IgD-negative memory B cell (primary cell): Measurements from ENCODE around the gene PFDN6. TPM values are rescaled to one million over a fixed set of nuclear protein-coding genes. Genes with fewer than 3 reads are reported as not detected.
A peak's percentile ranks its signal among the peaks of the same experiment; 100 is the strongest.

Source experiments
- H3K27ac Mint-ChIP-seq, 3 donors: one replicate each; pipeline ENCODE4 v1.8.0; 2020 to 2022; ENCODE audit warnings: mild to moderate bottlenecking in 3 of 3, mixed read lengths in 3 of 3, moderate library complexity in 1 of 3
- H3K27me3 Mint-ChIP-seq: one replicate; pipeline ENCODE4 v1.8.0; 2021; ENCODE audit warnings: mixed read lengths
- H3K36me3 Mint-ChIP-seq: one replicate; pipeline ENCODE4 v1.8.0; 2020; ENCODE audit warnings: mild to moderate bottlenecking, mixed read lengths
- H3K4me1 Mint-ChIP-seq, 3 donors: one replicate each; pipeline ENCODE4 v1.8.0; 2020 to 2022; ENCODE audit warnings: mixed read lengths in 3 of 3, mild to moderate bottlenecking in 1 of 3
- H3K4me3 Mint-ChIP-seq, 4 donors: one replicate each; pipeline ENCODE4 v1.8.0; 2020 to 2022; ENCODE audit warnings: mild to moderate bottlenecking in 4 of 4, mixed read lengths in 4 of 4, moderate library complexity in 3 of 4
- H3K9me3 Mint-ChIP-seq, 3 donors: one replicate each; pipeline ENCODE4 v1.8.0; 2020 to 2021; ENCODE audit warnings: mixed read lengths in 3 of 3, mild to moderate bottlenecking in 1 of 3
- polyA plus RNA-seq: library from polyadenylated mRNA; unstranded; fragments of 300-500 nt; fragmentation: Illumina TruSeq; gene quantifications from one replicate; pipeline ENCODE4 v1.2.3, GENCODE V29; 2021

Gene PFDN6
- polyA plus RNA-seq, 1 donor from 2014 or later, result 49.3 TPM

DNA sequence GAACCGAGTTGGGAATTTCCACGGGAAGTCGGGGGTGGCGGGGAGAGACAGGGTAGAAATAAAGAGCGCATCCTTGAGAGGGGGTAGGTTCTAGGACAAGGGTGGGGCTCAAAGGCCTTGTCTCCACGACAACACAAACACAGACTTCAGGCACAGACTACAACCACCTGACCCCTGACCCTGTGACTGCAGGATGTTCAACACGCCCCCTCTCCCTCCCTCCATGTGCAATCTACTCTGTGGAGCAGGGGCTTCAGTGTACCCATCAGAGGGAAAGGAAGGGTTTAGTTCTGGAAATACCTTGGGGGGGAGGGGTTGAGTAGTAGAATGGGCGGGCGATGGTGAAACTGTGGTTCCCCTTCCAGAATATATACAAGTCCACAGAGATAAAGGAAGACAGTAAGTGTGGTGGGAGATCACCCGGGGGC, 25.1 kb downstream of the PFDN6 start:
- H3K27me3 Mint-ChIP-seq, result no peaks in the 10 kb centered on the region
- peaks cover 5% of the 10 kb centered on the region for H3K36me3 Mint-ChIP-seq
- no peaks in the 10 kb centered on the region for H3K9me3 Mint-ChIP-seq
- H3K4me3 Mint-ChIP-seq, result peak overlapping the region; percentile 97 to 99 (median 98)
- peak overlapping the region; percentile 98 to 100 (median 99) for H3K27ac Mint-ChIP-seq
- H3K4me1 Mint-ChIP-seq, result peaks cover 10 to 44% (median 38%) of the 10 kb centered on the region in 3 donors

- H3K4me3 Mint-ChIP-seq, result peak overlapping the region; percentile 97 to 99 (median 98)
- H3K4me1 Mint-ChIP-seq, result peaks cover 10 to 50% (median 43%) of the 10 kb centered on the region in 3 donors
- H3K9me3 Mint-ChIP-seq, result no peaks in the 10 kb centered on the region
- peaks cover 7% of the 10 kb centered on the region for H3K36me3 Mint-ChIP-seq
- H3K27me3 Mint-ChIP-seq, result no peaks in the 10 kb centered on the region
- peak overlapping the region; percentile 98 to 100 (median 99) for H3K27ac Mint-ChIP-seq
Observed at GRCh38 chr6:33314943-33315792, 25.8 kb downstream of the PFDN6 start.

- Mint-ChIP-seq H3K4me1 (peaks cover 7 to 51% (median 49%) of the 10 kb centered on the region in 3 donors), H3K36me3 (peaks cover 7% of the 10 kb centered on the region), H3K9me3 (no peaks in the 10 kb centered on the region), H3K27me3 (no peaks in the 10 kb centered on the region), H3K4me3 (peak overlapping the region; percentile 76 to 100 (median 98)), H3K27ac (peak overlapping the region; percentile 98 to 100 (median 99))
Observed at GRCh38 chr6:33315793-33316602, 26.6 kb downstream of the PFDN6 start.

DNA sequence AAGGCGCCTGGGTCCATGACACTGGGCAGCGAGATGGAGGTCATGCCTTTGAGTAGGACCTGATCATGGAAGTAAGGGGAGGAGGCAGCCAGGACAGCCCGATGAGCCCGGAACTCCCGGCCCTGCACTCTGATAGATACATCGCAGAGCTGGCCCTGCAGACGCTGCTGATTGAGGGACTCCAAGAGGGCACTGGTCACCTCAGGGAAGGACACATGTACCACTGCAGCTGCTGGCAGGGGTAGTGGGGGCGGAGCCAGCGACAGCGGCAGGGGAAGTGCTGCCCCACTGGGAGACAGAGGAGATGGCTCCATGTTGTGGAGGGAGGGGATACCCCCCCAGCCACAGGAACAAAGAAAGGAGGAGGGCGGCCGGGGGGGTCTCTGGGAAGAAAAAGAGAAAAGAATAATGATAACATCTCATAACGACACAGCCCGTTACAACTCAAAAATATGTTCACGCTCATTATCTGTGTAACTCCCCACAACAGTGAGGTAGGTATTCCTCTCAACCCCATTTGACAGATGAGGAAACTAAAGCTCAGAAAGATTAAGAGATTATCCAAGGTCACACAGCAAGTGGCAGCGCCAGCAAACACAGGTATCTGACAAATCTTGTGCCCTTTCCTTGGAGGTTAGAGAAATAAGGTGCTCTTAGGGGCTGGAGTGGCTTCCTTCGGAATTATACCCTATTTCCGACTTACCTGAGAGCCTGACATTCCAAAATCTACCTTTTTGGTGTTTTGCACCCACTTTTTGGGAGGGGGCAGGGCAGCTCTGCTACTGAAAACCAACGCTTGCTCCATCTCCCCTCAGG, 27.4 kb downstream of the PFDN6 start:
- Mint-ChIP-seq H3K27ac (peak overlapping the region; percentile 35 to 98 (median 67)), H3K4me3 (peak overlapping the region; percentile 71 to 100 (median 95)), H3K4me1 (peaks cover 7 to 53% (median 51%) of the 10 kb centered on the region in 3 donors), H3K36me3 (peaks cover 7% of the 10 kb centered on the region), H3K9me3 (no peaks in the 10 kb centered on the region), H3K27me3 (no peaks in the 10 kb centered on the region)

- Mint-ChIP-seq H3K4me3 (peak overlapping the region; percentile 71 to 100 (median 95)), H3K9me3 (no peaks in the 10 kb centered on the region), H3K36me3 (peaks cover 4% of the 10 kb centered on the region), H3K4me1 (peaks cover 7 to 52% (median 47%) of the 10 kb centered on the region in 3 donors), H3K27ac (peak overlapping the region; percentile 67 to 99 (median 98)), H3K27me3 (no peaks in the 10 kb centered on the region)
Observed at GRCh38 chr6:33317419-33317668, 27.9 kb downstream of the PFDN6 start.

- Mint-ChIP-seq H3K27ac (peak within 1 kb of the TSS; percentile 98 to 99 (median 98)), H3K36me3 (peaks cover 4% of the 10 kb centered on the region), H3K4me1 (peaks cover 9 to 52% (median 45%) of the 10 kb centered on the region in 3 donors), H3K9me3 (no peaks in the 10 kb centered on the region), H3K27me3 (no peaks in the 10 kb centered on the region), H3K4me3 (peak within 1 kb of the TSS; percentile 97 to 100 (median 100))
Observed at GRCh38 chr6:33317669-33318425, 28.4 kb downstream of the PFDN6 start, which contains the start of gene ZBTB22. Gene ZBTB22 (minus strand): TSS chr6:33317744. CDS start chr6:33316916, 828 bp downstream.

DNA sequence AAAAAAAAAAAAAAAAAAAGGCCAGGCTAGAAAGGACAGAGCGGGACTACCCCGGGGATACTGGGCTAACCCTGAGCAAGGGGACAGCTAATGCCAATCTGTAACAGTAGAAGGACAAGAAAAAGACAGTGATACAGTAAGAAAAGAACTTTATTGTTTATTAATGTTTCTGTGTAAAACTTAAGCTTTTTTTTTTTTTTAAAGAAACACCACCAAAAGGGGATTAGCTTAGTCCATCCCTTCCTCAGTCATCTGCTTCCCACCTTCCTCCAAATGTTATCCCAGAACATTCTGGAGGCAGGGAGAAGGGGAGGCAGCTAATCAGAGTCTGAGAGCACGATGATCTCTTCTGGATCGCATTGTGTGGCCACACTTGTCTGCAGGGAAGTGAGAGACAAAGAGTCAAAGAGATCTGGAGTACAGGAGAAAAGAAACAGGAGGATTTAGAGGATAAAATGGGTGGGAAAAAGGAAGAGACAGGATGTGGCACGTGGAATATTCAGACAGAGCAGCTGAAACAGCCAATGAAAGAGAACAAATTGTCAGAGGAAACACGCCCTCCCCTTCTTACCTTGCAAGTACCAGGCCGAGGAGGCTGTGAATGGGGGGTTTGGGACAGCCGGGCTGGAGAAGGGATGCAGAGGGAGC, 29.1 kb downstream of the PFDN6 start:
- H3K36me3 Mint-ChIP-seq, result peaks cover 6% of the 10 kb centered on the region
- H3K27me3 Mint-ChIP-seq, result no peaks in the 10 kb centered on the region
- H3K9me3 Mint-ChIP-seq, result no peaks in the 10 kb centered on the region
- peaks cover 11 to 52% (median 46%) of the 10 kb centered on the region in 3 donors for H3K4me1 Mint-ChIP-seq
- H3K4me3 Mint-ChIP-seq, result peak overlapping the region; percentile 97 to 100 (median 100)
- H3K27ac Mint-ChIP-seq, result peak overlapping the region; percentile 98 to 99 (median 98)

DNA sequence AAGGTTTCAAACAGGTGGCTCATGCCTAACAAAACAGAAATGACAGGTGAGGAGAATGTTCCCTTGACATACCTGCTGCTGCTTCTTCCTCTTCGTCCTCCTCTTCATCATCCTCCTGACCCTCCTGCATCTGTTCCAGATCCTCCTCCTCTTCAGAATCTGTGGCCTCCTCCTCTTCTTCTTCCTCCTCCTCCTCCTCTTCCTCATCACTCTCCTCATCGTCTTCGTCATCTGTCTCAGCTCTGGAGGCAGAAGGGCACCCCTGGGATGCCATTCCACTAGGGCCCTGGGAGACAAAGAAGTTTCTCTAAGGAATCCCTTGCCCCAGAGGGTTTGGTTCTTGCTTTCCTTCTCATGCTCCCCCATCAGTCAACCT, 30.5 kb downstream of the PFDN6 start:
- Mint-ChIP-seq H3K27ac (peak overlapping the region in 2 of 3 donors; percentile 72 to 98), H3K4me1 (peaks cover 18 to 51% (median 44%) of the 10 kb centered on the region in 3 donors), H3K4me3 (peak overlapping the region; percentile 30 to 95 (median 58)), H3K36me3 (peaks cover 6% of the 10 kb centered on the region), H3K27me3 (no peaks in the 10 kb centered on the region), H3K9me3 (no peaks in the 10 kb centered on the region)

DNA sequence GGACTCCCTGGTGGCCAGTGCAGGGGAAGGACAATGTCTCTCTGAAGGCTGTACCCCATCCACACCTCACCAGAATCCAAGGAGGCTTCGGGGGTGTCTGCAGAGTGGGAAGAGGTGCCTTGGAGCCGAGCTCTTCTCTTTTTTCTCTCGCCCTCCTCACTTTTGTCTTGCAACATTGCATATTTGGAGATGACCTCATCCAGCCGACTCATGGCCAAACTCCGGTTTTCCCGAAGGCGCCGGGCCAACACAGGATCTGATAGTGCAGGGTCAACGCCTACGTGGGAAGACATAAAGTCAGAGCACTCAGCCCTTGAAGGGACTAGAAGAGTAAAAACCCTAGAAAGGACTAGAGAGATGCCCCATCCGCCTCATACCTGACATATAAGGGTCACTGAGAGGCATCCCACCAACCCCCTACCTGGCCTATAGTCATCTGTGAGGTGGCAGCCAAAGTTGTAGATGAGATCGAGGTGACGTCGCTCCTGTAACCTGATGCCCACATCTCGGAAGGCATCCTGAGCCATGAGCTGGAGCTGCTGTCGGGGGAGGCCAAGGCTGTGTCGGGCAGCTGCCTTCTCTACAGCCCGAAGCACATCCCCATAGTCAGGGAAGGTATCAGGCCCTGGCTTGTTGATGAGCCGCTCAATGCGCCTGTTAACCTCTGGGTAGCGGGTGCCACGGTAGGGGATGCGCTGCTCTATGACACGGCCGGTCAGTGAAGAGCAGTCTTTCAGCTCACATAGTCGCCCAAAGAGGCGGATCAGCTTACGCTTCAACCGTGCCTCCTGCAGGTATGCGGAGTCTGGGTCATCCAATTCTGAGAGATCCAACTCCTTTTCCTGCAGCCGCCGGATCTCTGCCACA, 31.1 kb downstream of the PFDN6 start:
- H3K27ac Mint-ChIP-seq, result peak overlapping the region in 2 of 3 donors; percentile 72 to 98
- peaks cover 18 to 47% (median 40%) of the 10 kb centered on the region in 3 donors for H3K4me1 Mint-ChIP-seq
- H3K27me3 Mint-ChIP-seq, result no peaks in the 10 kb centered on the region
- no peaks in the 10 kb centered on the region for H3K9me3 Mint-ChIP-seq
- H3K36me3 Mint-ChIP-seq, result peaks cover 6% of the 10 kb centered on the region
- H3K4me3 Mint-ChIP-seq, result peak overlapping the region; percentile 87 to 100 (median 98)

DNA sequence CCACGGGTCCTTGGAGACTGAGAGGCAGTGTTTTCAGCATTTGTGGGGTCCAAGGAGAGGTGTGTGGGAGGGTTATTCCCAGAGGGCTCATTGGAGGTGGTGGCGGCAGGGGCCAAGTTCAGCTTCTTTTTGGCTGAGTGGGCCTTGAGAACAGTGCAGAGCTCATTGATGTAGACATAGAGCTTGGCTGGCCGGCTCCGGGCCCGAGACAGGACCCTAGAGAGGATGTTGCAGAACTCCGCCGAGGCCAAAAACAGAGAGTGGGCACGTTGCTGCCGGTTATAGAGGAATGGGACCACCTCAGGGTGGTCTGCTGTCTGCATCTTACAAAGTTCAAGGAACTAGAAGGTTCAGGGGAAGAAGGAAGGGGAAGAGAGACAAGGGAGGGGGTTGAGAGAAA, 31.8 kb downstream of the PFDN6 start:
- peak overlapping the region; percentile 83 to 100 (median 98) for H3K4me3 Mint-ChIP-seq

GRCh38 chr6:33323623-33323948, 34.2 kb downstream of the PFDN6 start:
- peak overlapping the region; percentile 94 to 99 (median 96) for H3K27ac Mint-ChIP-seq
- no peaks in the 10 kb centered on the region for H3K27me3 Mint-ChIP-seq
- H3K4me1 Mint-ChIP-seq, result peaks cover 15 to 36% (median 33%) of the 10 kb centered on the region in 3 donors
- H3K4me3 Mint-ChIP-seq, result peak overlapping the region; percentile 95 to 100 (median 99)
- H3K36me3 Mint-ChIP-seq, result peaks cover 6% of the 10 kb centered on the region
- H3K9me3 Mint-ChIP-seq, result no peaks in the 10 kb centered on the region

More for the DNA sequence above, 31.8 kb downstream of the PFDN6 start:
- H3K27ac Mint-ChIP-seq, result peak overlapping the region in 2 of 3 donors; percentile 53 to 98
- H3K4me1 Mint-ChIP-seq, result peaks cover 22 to 47% (median 42%) of the 10 kb centered on the region in 3 donors
- H3K36me3 Mint-ChIP-seq, result peaks cover 6% of the 10 kb centered on the region
- no peaks in the 10 kb centered on the region for H3K9me3 Mint-ChIP-seq
- H3K27me3 Mint-ChIP-seq, result no peaks in the 10 kb centered on the region

DNA sequence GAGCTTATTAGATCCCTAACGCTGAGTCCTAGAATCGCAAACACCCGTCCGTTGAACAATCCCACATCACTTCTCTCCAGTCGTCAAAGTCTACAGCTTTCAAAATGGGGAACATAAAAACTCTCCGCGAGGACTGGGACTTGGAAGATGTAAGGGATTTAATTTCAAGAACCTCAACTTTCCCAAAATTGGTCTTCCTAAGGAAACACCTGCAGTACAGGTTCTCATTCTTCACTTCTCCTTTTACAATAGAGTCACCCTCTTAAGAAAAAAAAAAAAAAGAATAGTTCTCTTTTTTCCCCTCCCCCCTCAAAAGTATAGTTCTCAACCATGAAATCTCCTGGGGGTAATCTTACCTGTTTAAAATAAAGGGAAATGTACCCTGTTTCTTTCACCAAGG, 34.7 kb downstream of the PFDN6 start:
- H3K27me3 Mint-ChIP-seq, result no peaks in the 10 kb centered on the region
- H3K36me3 Mint-ChIP-seq, result peaks cover 6% of the 10 kb centered on the region
- peak overlapping the region; percentile 94 to 99 (median 96) for H3K27ac Mint-ChIP-seq
- peaks cover 20 to 36% (median 34%) of the 10 kb centered on the region in 3 donors for H3K4me1 Mint-ChIP-seq
- H3K4me3 Mint-ChIP-seq, result peak overlapping the region; percentile 95 to 100 (median 99)
- no peaks in the 10 kb centered on the region for H3K9me3 Mint-ChIP-seq

DNA sequence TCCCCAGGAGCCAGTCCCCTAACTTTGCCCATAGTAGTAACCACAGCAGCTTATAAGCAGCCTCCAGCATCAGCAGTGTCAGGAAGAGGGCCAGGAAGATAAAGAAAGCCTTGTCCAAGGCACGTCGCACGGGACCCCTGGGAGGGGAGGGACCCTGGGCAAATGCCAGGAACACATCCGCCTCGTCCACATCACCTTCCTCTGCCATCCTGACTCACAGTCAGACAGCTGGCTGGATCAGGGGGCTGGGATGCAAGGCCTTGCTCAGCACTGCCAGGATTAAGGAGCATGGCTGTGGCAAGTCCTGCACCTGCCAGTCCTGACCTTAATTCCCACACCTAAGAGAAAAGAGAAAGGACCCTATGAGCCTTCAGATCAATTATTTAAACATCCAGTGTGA, 39.7 kb downstream of the PFDN6 start:
- H3K27me3 Mint-ChIP-seq, result no peaks in the 10 kb centered on the region
- peak overlapping the region in 2 of 4 donors; percentile 2 to 5 for H3K4me3 Mint-ChIP-seq
- peak overlapping the region in 2 of 3 donors; percentile 47 to 59 for H3K27ac Mint-ChIP-seq

More for the DNA sequence above, 39.7 kb downstream of the PFDN6 start:
- Mint-ChIP-seq H3K36me3 (no peaks in the 10 kb centered on the region), H3K4me1 (peaks cover 24 to 34% (median 25%) of the 10 kb centered on the region in 3 donors), H3K9me3 (no peaks in the 10 kb centered on the region)
